NCI-H748 treated with DMSO at 0.1 percent for 48 hours (cell line): ENCODE data around the gene ARL4A.
A peak's percentile ranks its signal among the peaks of the same experiment; 100 is the strongest.

Experiments used
- DNase-seq: peaks from one replicate; lab custom pipeline; 2025; lab: John Stamatoyannopoulos, UW

ARL4A gene

DNA sequence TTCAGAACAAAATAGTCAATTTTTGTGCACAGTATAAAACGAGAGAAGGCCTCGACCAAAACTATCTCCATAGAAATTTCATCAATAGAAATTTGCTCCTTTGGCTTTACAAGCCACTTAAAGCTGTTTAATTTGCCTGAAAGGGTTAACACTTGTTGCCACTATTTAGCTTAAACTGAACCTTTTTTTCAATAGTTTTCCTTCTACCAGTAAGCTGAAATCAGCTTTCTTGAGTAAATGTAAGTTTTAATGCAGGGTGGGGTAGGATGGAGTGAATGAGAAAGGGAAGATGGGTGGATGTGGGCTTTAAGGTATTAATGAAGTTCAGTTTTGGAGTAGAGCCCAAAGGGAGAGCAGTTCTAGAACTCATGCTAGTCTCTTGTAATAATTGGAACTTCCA, 39.5 kb downstream of the ARL4A start:
- no peak for DNase-seq

DNA sequence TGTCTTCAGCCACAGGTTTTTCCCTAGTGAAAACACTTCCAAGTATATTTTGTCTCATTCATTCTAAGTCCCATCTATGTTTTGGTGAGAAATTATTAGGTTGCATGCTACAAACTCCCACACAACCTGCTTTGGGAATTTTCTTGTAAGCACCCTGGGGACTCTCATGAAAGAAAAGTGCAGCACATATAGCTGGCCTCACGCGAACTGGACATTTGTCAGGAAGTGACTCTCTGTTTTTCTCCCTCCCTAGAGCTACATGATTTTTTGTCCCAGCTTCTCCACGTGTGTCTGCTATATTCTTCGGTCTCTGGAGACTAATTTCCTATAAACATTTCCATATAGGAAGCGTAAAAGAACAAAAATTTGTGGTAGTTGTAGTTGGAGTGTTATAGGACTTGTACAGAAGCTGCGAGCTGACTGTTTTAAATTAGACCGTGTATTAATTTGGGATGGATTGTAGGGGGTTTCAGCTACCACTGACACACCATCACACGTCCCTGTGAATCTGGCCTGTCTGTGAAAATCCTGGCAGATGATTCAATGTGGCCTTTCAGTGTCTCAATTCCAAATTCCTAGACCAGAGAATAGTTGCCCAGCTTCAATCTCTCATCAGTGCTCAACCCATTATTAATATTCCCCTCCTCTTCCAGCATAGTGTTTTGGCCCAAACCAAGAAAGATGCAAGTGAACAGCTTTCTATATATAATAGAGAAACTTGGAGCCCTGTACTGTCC, 40.2 kb downstream of the ARL4A start:
- DNase-seq, result no peak

DNA sequence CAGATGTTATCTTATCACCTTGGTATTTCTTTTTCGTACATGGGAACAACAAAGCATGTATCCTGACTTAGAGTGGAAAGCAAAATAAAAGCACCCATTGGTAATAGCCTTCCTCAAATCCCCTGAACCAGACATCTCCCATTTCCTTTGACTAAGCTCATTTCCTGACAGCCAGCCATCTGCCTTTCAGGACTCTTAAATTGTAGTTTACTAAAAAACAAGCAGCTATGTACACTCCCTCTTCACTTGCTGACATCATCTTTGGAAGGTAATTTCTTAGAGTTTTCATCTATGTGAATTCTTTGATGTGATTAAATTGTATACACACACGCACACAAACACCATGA, 40.7 kb downstream of the ARL4A start:
- no peak for DNase-seq

DNA sequence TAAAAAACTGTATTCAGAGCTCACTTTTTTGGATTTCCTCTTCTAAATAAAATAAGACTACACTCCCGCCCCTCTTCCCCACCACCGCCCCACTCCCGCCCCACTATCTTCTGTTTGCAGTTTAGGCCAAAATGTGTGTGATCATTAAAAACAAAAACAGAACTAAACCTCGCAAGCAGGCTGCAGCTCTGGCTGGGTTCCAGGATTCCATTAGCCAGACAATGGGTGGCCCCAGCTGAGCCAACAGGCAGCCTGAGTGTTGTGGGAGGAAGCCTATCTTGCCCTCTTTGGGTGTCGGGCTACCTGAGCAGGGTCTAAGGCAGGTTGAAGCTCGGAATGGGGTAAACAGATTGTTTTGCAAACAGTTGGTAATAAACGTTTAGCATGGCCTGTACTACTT, 41.7 kb downstream of the ARL4A start:
- DNase-seq, result peak; percentile 94

DNA sequence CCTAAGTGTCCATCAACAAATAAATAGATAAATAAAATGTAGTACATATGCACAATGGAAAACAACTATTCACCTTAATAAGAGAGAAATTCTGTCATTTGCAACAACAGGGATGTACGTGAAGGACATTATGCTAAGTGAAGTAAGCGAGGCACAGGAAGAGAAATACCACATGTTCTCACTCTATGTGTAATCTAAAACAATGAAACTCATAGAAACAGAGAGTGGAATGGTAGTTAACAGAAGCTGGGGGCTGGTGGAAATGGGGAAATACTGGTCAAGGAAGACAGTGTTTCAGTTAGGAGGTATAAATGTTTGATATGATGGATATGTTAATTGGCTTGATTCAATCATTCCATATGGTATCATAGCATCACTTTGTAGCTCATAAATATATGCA, 43.1 kb downstream of the ARL4A start:
- no peak for DNase-seq

DNA sequence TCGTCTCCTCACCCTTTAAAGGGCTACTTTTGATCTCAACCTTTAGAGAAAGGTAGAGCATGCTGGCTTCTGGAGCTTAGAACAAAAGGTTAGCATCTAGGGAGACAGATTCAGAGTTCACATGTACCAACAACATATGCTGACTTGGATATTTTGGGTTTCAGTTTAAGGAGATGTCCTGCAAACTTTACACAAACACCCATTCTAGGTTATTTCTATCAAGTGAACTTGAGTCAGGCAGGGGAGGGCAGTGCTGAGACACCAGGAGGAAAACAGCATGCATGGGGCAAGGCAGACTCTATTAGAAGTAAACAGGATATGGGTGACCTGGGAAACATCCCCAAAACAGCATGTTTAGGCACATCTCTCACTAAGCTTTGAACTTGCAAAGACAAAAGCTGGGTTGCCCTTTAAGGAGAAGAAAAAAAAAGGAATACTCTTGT, 43.8 kb downstream of the ARL4A start:
- DNase-seq, result no peak

DNA sequence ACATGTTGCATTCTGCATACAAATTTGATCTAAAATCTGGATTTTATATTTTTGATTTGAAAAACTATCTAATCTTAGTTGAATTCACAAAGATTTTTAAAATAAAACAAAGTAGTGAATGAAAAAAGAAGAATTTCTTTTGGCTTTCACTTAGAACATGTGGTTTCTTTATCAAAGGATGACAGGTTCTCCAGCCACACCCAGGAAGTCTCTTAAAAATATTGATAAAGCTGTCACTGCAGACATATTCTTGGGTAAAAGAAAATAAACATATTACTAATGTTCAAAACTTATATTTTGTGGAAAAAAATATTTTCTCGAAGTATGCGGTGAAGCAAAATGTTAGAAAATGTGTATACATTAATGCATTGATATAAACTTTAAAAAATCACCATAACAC, 44.3 kb downstream of the ARL4A start:
- no peak for DNase-seq

DNA sequence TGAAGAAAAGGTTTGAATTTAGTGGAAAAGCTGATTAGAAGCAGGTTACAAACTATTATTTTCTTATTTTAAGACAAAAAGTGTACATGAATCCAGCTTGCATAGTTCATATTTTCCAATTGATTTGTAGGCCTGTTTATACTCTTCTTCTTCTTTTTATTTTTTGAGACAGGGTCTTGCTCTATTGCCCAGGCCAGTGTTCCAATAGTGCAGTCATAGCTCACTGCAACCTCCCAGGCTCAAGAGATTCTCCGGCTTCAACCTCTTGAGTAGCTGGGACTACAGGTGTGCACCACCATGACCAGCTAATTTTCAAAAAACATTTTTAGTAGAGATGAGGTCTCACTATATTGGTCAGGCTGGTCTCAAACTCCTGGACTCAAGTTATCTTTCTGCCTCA, 45.0 kb downstream of the ARL4A start:
- DNase-seq, result no peak

DNA sequence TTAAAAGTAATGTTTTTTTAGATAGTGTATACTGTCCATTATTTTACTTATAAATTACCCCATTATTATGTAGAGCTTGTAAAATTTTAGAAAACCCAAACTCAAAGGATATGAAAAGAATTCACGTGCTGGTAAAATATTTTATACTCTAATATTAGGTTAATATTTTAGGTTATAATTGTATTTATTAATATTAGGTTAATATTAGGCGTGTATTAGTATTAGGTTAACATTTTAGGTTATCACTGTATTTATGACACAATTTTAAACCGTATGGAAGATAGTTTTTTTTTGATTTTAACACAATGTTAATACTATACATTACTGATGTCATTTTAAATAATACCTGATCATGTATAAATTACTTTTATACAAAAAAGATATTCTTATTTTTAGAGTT, 48.5 kb downstream of the ARL4A start:
- DNase-seq, result no peak

DNA sequence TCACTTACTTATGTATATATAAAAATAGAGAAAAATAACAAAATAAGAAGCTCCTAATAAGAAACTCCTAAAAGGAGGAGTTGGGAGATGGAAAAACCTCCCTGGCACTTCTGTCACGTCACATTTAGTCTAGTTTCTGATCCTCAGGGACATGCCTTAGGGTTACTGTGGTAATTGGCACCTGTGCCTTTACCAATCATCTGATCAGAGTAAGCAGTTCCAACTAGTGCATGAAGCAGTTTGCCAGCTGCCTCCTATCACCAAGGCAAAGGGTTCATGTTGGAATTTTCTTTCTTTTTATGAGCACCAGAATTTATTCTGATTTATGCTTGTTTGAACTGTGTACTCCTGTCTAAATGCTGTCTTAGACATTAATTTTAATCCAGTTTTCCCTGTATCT, 49.9 kb downstream of the ARL4A start:
- DNase-seq, result no peak

DNA sequence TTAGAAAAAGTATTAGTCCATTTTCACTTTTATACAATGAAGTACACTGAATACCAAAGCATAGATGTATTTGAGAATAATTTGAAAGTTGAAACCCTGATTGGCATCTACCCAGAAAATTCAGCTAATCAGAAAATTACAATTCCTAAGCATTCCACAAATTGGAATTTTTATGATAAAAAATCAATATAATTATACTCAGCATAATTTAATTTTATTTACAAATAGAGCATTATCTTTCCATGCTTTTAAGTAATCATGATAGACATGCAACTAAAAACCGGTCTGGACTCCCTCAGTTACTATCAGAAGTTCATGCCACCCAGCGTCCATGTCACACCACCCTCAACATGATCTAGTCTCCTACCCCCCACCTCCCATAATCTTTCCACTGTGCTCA, 50.4 kb downstream of the ARL4A start:
- no peak for DNase-seq

DNA sequence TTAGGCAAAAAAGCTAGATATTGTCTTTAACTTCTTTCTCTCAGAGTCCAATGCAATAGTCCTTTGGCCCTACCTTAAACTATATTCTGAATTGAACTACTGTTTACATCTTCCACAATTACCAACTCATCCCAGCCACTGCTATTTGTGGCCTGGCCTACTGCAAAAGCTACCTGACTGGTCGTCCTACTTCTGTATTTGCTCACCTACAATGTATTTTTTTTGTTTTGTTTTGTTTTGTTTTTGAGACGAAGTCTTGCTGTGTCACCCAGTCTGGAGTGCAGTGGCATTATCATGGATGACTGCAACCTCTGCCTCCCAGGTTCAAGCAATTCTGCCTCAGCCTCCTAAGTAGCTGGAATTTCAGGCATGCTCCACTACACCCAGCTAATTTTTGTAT, 51.2 kb downstream of the ARL4A start:
- DNase-seq, result no peak
